Stimulated activated naive CD8-positive, alpha-beta T cell treated with anti-CD3 and anti-CD28 coated beads, Interleukin-15, Interleukin-2, amounts not matched to agents 100 ng/mL and 50 ng/mL, for 24 hours (primary cell): ENCODE results near the gene SPESP1.
"Not testable (repeated sequence)": the region's sequence is repeated elsewhere in the genome, so short reads cannot be mapped to it uniquely, and the experiment has no call there.

Experiments used
- H3K27ac Mint-ChIP-seq: one replicate; pipeline ENCODE4 v1.8.0; 2021; ENCODE audit warnings: mild to moderate bottlenecking, mixed read lengths
- H3K27me3 Mint-ChIP-seq: one replicate; pipeline ENCODE4 v1.8.0; 2021; ENCODE audit warnings: mixed read lengths
- H3K36me3 Mint-ChIP-seq: one replicate; pipeline ENCODE4 v1.8.0; 2021; ENCODE audit warnings: low read depth, mixed read lengths
- H3K4me1 Mint-ChIP-seq: one replicate; pipeline ENCODE4 v1.8.0; 2021; ENCODE audit warnings: low read depth, mixed read lengths
- H3K4me3 Mint-ChIP-seq: one replicate; pipeline ENCODE4 v1.8.0; 2021; ENCODE audit warnings: mild to moderate bottlenecking, mixed read lengths
- H3K9me3 Mint-ChIP-seq: one replicate; pipeline ENCODE4 v1.8.0; 2021; ENCODE audit warnings: mixed read lengths

Gene SPESP1

DNA sequence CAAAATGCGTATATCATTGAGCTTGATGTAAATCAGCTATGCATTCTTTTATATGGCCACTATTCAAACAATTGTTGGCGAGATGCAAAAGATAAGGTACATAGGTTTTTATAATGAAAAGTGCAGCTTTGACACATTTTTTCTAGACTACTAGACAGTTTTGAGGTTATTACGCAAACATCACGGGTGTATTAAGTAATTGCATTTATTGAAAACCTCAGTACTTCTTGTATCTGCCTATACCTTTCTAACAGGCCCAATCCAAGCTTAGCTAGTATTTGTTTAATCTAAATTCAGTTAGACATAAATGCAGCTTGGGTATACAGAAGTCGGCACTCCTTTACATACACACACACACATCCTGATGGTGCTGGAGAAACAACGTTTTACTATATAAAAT is 2.7 kb downstream of the SPESP1 start:
- Mint-ChIP-seq H3K27me3 (peaks cover 11% of the 10 kb centered on the region), H3K9me3 (no peaks in the 10 kb centered on the region), H3K4me1 (no peaks in the 10 kb centered on the region), H3K4me3 (no peak overlapping the region), H3K36me3 (no peaks in the 10 kb centered on the region), H3K27ac (no peak overlapping the region)

DNA sequence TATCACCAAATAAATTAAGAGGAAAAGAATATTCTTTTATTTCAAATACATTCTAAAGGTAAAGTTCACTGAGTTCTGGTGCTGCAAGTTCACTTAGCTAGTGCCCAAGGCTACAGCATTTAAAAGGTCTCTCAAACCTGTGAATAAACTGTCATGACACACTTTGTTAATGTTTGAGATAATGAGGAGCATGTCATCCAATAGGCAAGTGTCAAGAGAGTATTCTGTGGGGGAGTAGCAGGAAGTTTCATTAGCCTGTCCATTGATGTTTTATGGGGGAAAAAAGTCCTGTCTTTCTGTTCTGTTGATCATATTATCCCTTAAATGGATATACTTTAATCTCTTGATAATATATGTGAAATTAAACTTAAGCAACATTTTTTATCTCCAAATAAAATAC is 4.0 kb downstream of the SPESP1 start:
- no peaks in the 10 kb centered on the region for H3K4me1 Mint-ChIP-seq
- no peaks in the 10 kb centered on the region for H3K9me3 Mint-ChIP-seq
- peaks cover 13% of the 10 kb centered on the region for H3K27me3 Mint-ChIP-seq
- no peak overlapping the region for H3K27ac Mint-ChIP-seq
- no peak overlapping the region for H3K4me3 Mint-ChIP-seq
- H3K36me3 Mint-ChIP-seq: no peaks in the 10 kb centered on the region

DNA sequence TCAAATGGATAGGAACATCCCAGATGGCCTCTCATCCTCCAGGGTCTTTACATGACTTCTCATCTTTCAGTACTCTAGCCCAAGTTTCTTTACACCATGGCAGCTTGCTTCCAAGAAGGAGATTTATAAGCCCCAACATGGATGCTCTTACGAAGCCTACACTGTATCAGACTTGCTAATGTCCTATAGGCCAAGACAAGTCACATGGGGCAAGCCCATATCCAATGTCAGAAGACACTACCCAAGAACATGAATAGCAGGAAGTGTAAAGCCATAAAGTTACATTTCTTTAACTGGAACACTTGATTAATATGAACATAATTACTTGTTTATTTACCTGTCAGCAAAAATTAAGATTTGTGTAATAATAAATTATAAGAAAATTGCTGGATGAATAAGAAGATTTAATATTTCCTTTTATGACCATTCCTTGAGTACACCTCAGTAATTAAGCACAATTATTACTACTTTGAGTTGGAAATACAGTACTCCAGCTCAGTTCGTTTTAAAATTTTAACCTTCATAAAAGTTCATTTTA is 5.1 kb downstream of the SPESP1 start:
- H3K36me3 Mint-ChIP-seq: no peaks in the 10 kb centered on the region

DNA sequence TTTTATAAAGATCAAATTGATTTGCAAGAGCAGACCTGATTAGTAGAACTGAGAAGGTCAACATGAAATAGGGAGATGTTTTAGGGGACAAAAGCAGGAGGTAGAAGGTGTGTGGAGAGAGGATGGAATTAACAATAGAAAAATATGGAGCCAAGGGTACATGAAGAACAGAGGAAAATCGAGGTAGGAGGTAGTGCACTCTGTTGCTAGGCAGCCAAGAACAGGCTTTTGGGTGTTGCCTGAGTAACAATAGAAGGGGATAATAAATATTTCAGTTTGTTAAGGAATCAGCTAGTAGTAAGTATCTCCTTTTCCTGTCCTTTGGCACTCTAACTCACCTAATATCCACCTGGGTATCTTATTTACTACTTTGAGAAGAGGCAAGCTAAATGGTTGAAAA is 9.2 kb downstream of the SPESP1 start:
- no peaks in the 10 kb centered on the region for H3K36me3 Mint-ChIP-seq
- H3K27ac Mint-ChIP-seq: no peak overlapping the region
- peaks cover 36% of the 10 kb centered on the region for H3K27me3 Mint-ChIP-seq
- H3K4me3 Mint-ChIP-seq: no peak overlapping the region
- peaks cover 3% of the 10 kb centered on the region for H3K9me3 Mint-ChIP-seq
- H3K4me1 Mint-ChIP-seq: no peaks in the 10 kb centered on the region

More for the DNA sequence above, 5.1 kb downstream of the SPESP1 start:
- H3K4me3 Mint-ChIP-seq: no peak overlapping the region
- H3K4me1 Mint-ChIP-seq: no peaks in the 10 kb centered on the region
- H3K9me3 Mint-ChIP-seq: no peaks in the 10 kb centered on the region
- no peak overlapping the region for H3K27ac Mint-ChIP-seq
- H3K27me3 Mint-ChIP-seq: peaks cover 21% of the 10 kb centered on the region

DNA sequence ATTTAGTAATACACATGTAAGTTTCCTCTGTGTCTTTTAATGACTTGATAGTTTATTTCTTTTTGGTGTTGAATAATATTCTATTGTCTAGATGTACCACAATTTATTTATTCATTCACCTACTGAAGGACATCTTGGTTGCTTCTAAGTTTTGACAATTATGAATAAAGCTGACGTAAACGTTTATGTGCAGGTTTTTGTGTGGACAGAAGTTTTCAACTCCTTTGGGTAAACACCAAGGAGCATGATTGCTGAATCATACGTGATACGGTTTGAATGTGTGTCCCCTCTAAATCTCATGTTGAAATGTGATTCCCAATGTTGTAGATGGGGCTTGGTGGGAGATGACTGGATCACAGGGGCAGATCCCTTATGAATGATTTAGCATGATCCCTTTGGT is 21.5 kb downstream of the SPESP1 start:
- Mint-ChIP-seq H3K4me3 (no peak overlapping the region), H3K9me3 (peaks cover 4% of the 10 kb centered on the region), H3K4me1 (no peaks in the 10 kb centered on the region), H3K27me3 (peaks cover 26% of the 10 kb centered on the region), H3K27ac (no peak overlapping the region), H3K36me3 (no peaks in the 10 kb centered on the region)

DNA sequence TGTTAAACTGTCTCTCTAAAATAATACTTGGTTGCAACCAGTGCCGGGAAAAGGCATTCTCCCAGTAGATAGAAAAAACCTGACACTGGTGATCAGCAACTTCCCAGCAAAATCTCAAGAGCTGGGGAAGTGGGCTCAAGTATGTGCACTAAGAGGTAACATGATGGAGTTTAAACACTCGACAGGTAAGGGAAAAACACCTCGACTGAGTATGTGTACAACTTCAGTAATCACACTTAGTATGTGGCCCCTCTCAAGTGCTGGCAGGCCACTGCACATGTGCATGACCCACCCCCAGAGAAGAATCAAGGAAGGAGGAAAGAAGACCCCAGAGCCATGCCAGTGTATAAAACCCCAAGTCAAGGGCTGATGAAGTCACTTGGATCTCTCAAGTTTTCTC is 27.4 kb downstream of the SPESP1 start:
- H3K27me3 Mint-ChIP-seq: peaks cover 44% of the 10 kb centered on the region
- no peak overlapping the region for H3K27ac Mint-ChIP-seq
- no peaks in the 10 kb centered on the region for H3K36me3 Mint-ChIP-seq
- no peaks in the 10 kb centered on the region for H3K9me3 Mint-ChIP-seq
- H3K4me3 Mint-ChIP-seq: no peak overlapping the region
- no peaks in the 10 kb centered on the region for H3K4me1 Mint-ChIP-seq

DNA sequence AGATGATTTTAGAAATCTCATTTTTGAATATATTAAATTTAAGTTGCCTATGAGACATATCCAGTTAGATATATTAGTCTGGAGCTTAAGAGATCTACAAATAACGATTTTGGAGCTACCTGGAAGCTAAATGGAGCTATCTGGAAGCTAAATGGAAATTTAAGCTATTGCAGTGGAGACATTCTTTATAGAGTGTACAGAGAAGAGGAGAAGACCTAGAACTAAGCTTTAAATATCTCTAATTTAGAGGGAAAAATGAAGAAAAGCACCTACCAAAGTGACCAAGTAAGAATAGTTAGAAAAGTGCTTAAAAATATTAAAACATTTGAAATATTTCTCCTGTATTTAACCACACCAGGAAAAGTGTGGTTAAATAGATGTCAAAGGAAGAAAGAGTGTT is 28.3 kb downstream of the SPESP1 start:
- H3K4me1 Mint-ChIP-seq: no peaks in the 10 kb centered on the region

DNA sequence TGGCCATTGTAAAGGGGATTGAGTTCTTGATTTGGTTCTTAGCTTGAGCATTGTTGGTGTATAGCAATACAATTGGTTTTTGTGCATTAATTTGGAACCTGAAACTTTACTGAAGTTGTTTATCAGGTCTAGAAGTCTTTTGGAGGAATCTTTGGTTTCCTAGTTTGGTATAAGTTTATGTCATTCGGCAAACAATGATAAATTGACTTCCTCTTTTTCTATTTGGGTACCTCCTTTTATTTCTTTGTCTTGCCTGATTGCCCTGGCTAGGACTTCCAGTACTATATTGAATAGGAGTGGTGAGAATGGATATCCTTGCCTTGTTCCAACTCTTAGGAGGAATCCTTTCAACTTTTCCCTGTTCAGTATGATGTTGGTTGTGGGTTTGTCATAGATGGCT is 32.1 kb downstream of the SPESP1 start:
- Mint-ChIP-seq H3K9me3 (no peaks in the 10 kb centered on the region), H3K27me3 (peaks cover 45% of the 10 kb centered on the region), H3K36me3 (peaks cover 9% of the 10 kb centered on the region)

More for the DNA sequence above, 28.3 kb downstream of the SPESP1 start:
- Mint-ChIP-seq H3K9me3 (no peaks in the 10 kb centered on the region), H3K36me3 (peaks cover 4% of the 10 kb centered on the region), H3K27ac (no peak overlapping the region), H3K27me3 (peaks cover 46% of the 10 kb centered on the region), H3K4me3 (no peak overlapping the region)

DNA sequence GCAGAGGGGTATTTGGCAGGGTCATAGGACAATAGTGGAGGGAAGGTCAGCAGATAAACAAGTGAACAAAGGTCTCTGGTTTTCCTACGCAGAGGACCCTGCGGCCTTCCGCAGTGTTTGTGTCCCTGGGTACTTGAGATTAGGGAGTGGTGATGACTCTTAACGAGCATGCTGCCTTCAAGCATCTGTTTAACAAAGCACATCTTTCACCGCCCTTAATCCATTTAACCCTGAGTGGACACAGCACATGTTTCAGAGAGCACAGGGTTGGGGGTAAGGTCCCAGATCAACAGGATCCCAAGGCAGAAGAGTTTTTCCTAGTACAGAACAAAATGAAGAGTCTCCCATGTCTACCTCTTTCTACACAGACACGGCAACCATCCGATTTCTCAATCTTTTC is 33.4 kb downstream of the SPESP1 start:
- not testable (repeated sequence) for H3K27ac Mint-ChIP-seq, H3K36me3 Mint-ChIP-seq, H3K4me1 Mint-ChIP-seq, H3K4me3 Mint-ChIP-seq, H3K9me3 Mint-ChIP-seq
- peaks cover 42% of the 10 kb centered on the region for H3K27me3 Mint-ChIP-seq

More for the DNA sequence above, 32.1 kb downstream of the SPESP1 start:
- Mint-ChIP-seq H3K4me3 (no peak overlapping the region), H3K27ac (no peak overlapping the region), H3K4me1 (no peaks in the 10 kb centered on the region)

DNA sequence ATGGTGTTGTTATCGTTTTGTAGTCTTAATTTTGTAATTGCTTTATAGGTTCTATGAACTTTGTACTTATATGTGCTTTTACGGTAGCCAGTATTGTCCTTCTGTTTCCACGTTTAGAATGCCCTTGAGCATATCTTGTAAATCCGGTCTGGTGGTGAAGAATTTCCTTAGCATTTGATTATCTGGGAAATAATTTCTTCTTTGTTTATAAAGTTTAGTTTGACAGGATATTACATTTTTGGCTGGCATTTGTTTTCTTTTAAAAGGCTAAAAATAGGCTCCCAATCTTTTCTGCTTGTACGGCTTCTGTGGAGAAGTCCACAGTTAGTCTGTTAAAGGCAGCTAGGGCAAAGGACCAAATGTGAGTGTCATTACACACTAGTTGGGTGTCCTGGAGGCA is 36.7 kb downstream of the SPESP1 start:
- Mint-ChIP-seq H3K36me3 (peaks cover 9% of the 10 kb centered on the region), H3K27ac (no peak overlapping the region), H3K4me3 (no peak overlapping the region), H3K4me1 (no peaks in the 10 kb centered on the region), H3K27me3 (peaks cover 48% of the 10 kb centered on the region), H3K9me3 (peaks cover 14% of the 10 kb centered on the region)

DNA sequence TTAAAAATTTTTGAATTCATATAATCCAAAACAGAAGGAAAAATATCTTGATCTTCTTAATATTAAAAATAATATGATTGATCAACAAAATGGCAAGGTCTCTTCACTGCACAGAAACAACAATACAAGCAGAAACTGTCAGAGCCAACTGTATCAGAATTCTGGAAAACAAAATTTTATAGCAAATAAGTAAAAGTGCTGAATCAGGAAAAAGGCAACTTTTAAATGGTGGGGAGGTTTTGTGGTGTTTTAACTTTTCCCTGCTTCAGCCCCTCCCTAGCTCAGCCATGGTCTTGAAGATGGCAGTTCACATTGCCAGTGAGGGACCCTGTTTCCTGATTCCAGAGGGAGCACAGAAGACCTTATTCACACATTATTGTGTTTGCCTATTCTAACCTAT is 37.6 kb downstream of the SPESP1 start:
- Mint-ChIP-seq H3K4me3 (no peak overlapping the region), H3K36me3 (peaks cover 9% of the 10 kb centered on the region), H3K9me3 (peaks cover 14% of the 10 kb centered on the region), H3K27me3 (peaks cover 50% of the 10 kb centered on the region), H3K4me1 (no peaks in the 10 kb centered on the region), H3K27ac (no peak overlapping the region)

DNA sequence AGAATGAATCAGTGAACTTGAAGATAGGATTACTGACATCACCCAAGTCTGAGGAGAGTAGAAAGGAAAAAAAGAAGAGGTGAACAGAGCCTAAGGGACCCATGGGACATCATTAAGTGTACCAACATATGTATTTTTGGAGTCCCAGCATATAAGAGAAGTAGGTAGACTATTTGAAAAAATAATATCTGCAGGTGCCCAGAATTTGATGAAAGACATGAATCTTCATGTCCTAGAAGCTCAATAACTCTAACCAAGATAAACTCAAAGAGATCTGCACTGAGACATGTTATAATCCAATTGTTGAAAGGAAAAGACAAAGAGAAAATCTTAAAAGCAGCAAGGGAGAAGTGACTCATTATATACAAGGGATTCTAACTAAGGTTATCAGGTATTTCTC is 39.0 kb downstream of the SPESP1 start:
- Mint-ChIP-seq H3K27ac (no peak overlapping the region), H3K27me3 (peaks cover 47% of the 10 kb centered on the region), H3K36me3 (peaks cover 4% of the 10 kb centered on the region), H3K9me3 (peaks cover 14% of the 10 kb centered on the region), H3K4me3 (no peak overlapping the region), H3K4me1 (no peaks in the 10 kb centered on the region)

DNA sequence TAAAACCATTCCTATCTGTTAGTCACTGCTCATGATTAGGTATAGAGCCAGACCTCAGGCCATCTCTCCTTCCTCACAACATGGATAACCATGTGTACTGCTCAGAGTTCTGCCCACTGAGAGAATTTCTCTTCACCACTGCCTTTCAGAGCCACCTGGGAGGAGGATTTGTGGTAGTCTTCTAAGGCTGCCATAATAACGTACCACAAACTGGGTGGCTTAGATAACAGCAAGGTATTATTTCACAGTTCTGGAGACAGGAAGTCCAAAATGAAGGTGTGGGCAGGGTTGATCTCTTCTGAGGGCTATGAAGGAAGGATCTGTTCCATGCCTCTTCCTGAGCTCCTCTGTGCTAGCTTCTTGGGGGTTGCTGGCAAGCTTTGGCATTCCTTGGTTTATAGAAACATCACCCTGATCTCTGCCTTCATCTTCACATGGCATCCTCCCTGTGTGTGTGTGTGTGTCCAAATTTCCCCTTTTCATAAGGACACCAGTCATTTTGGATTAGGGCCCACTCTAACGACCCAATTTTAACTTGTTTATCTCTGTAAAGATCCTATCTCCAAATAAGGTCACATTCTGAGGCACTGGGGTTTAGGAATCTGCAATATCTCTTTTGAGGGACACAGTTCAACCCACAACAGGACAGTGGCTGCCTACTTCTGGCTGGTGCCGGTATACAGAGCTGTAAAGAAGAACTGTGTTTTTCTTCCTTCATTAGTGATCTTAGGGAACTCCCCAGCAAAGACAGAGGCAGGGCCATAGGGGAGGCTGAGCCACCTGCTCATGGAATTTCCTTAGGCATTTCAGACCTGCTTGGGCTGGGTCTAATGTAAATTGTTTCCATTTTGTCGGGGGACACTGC is 42.1 kb downstream of the SPESP1 start:
- Mint-ChIP-seq H3K4me3 (no peak overlapping the region), H3K4me1 (no peaks in the 10 kb centered on the region), H3K36me3 (no peaks in the 10 kb centered on the region), H3K9me3 (peaks cover 20% of the 10 kb centered on the region), H3K27me3 (peaks cover 43% of the 10 kb centered on the region), H3K27ac (no peak overlapping the region)

DNA sequence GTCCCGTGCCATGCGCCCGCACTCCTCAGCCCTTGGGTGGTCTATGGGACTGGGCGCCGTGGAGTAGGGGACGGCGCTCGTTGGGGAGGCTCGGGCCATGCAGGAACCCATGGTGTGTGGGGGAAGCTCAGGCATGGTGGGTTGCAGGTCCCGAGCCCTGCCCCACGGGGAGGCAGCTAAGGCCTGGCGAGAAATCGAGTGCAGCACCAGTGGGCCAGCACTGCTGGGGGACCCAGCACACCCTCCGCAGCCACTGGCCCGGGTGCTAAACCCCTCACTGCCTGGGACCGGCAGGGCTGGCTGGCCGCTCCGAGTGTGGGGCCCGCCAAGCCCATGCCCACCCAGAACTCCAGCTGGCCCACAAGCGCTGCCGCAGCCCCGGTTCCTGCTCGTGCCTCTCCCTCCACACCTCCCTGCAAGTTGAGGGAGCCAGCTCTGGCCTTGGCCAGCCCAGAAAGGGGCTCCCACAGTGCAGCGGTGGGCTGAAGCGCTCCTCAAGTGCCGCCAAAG is 45.4 kb downstream of the SPESP1 start:
- H3K9me3 Mint-ChIP-seq, H3K4me3 Mint-ChIP-seq, H3K4me1 Mint-ChIP-seq, H3K36me3 Mint-ChIP-seq, H3K27ac Mint-ChIP-seq: not testable (repeated sequence)
- peaks cover 22% of the 10 kb centered on the region for H3K27me3 Mint-ChIP-seq

DNA sequence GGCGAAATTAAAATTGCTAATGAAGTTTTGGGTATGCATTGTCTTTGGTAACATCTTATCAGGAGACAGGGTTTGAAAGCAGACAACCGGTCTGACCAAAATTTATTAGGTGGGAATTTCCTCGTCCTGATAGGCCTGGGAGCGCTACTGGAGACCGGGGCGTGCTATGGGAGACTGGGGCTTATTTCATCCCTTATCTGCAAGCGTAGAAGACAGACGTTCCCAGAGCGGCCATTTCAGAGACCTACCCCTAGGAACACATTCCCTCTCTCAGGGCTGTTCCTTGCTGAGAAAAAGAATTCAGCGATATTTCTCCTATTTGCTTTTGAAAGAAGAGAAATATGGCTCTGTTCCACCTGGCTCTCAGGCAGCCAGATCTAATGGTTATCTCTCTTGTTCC is 47.1 kb downstream of the SPESP1 start:
- H3K9me3 Mint-ChIP-seq, H3K36me3 Mint-ChIP-seq, H3K4me1 Mint-ChIP-seq, H3K4me3 Mint-ChIP-seq, H3K27ac Mint-ChIP-seq: not testable (repeated sequence)
- peaks cover 16% of the 10 kb centered on the region for H3K27me3 Mint-ChIP-seq

DNA sequence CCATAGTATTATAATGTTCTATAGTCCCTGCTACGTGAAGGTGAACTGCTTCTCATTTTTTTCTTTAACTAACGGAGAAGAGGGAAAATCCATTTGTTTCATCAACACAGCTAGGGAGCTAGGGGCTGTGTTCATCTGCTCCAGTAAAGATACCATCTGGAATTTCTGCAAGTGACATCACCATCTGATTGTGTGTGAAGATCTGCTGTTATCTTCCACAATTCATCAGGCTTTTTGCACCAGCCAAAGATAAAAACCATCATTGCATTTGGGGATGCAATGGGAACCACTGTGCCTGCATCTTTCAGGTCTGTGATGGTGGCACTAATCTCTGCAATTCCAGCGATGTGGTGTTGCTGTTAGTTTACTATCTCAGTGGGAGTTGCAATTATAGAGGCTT is 48.7 kb downstream of the SPESP1 start:
- H3K4me3 Mint-ChIP-seq: no peak overlapping the region
- no peaks in the 10 kb centered on the region for H3K36me3 Mint-ChIP-seq
- no peak overlapping the region for H3K27ac Mint-ChIP-seq
- peaks cover 6% of the 10 kb centered on the region for H3K9me3 Mint-ChIP-seq
- peaks cover 9% of the 10 kb centered on the region for H3K27me3 Mint-ChIP-seq
- H3K4me1 Mint-ChIP-seq: no peaks in the 10 kb centered on the region
